Measurements from ENCODE around the gene TFIP11. TPM values are rescaled to one million over a fixed set of nuclear protein-coding genes. Genes with fewer than 3 reads are reported as not detected.

The TFIP11 gene
- total and polyA plus RNA-seq, 2 of the 13 experiments (the other 11 are each of a cell fraction or from before 2014, with no cell fraction given): 15.4 to 22.8 TPM

GRCh38 chr22:26483439-26484359 is 28.6 kb downstream of the TFIP11 start, which contains the start of the genes HPS4 and SRRD (continued):
- TF ChIP-seq MYC (CRISPR knock-in tag; IDR thresholded peaks at IDR 0.05; ENCODE audit: borderline replicate concordance) (peak; percentile 94), HNRNPLL (IDR thresholded peaks at IDR 0.05; ENCODE audit: low read depth, low read length, poor library complexity, severe bottlenecking) (peak; percentile 81), HIVEP1 (CRISPR knock-in tag; IDR thresholded peaks at IDR 0.05) (peak; percentile 68; the same call in 1 of the 2 replicates), ARID4A (CRISPR knock-in tag; IDR thresholded peaks at IDR 0.05; ENCODE audit: borderline replicate concordance) (peak; percentile 96), NR0B2 (CRISPR knock-in tag; IDR thresholded peaks at IDR 0.05) (no peak; the same call in 1 of the 2 replicates), TBP (CRISPR knock-in tag; IDR thresholded peaks at IDR 0.05) (peak; percentile 78; the same call in 1 of the 2 replicates), NFKB2 (CRISPR knock-in tag; IDR thresholded peaks at IDR 0.05; ENCODE audit: borderline replicate concordance) (peak; percentile 86), ESRRA (CRISPR knock-in tag; IDR thresholded peaks at IDR 0.05; ENCODE audit: low read depth) (0 out of 2 replicates have a peak, but pooled peaks have one; percentile 49), ELF1 (CRISPR knock-in tag; IDR thresholded peaks at IDR 0.05) (peak; percentile 74), ATF3 (CRISPR knock-in tag; IDR thresholded peaks at IDR 0.05) (peak; percentile 78), SMARCC2 (IDR thresholded peaks at IDR 0.05) (no peak), HOXA3 (CRISPR knock-in tag; IDR thresholded peaks at IDR 0.05) (peak; percentile 99), RXRA (CRISPR knock-in tag; IDR thresholded peaks at IDR 0.05) (peak; percentile 84), CCDC6 (CRISPR knock-in tag; IDR thresholded peaks at IDR 0.05) (0 out of 2 replicates have a peak, but pooled peaks have one; percentile 27), SYNCRIP (IDR thresholded peaks at IDR 0.05; ENCODE audit: insufficient read depth, low read depth, low read length) (no peak), SIN3B (IDR thresholded peaks at IDR 0.05; ENCODE audit: low read length) (peak; percentile 89), ZFP90 (CRISPR knock-in tag; IDR thresholded peaks at IDR 0.05; ENCODE audit: borderline replicate concordance) (peak; percentile 31; the same call in 1 of the 2 replicates), KLF6 (CRISPR knock-in tag; IDR thresholded peaks at IDR 0.05) (peak; percentile 85; the same call in 1 of the 2 replicates), ZNF781 (CRISPR knock-in tag; IDR thresholded peaks at IDR 0.05; ENCODE audit: borderline replicate concordance, not compliant biosample characterization) (peak; percentile 80), NR2F1 (CRISPR knock-in tag; IDR thresholded peaks at IDR 0.05) (peak; percentile 78 to 88), CHD4 (IDR thresholded peaks at IDR 0.05; ENCODE audit: borderline replicate concordance, low read length) (peak; percentile 100), ZNF773 (CRISPR knock-in tag; IDR thresholded peaks at IDR 0.05; ENCODE audit: borderline replicate concordance) (peak; percentile 38; the same call in 1 of the 2 replicates), SAFB2 (CRISPR knock-in tag; IDR thresholded peaks at IDR 0.05; ENCODE audit: borderline replicate concordance, low read depth) (peak; percentile 91; the same call in 1 of the 2 replicates)

Data from HepG2 (cell line).